ENCODE data around the gene LDB2. TPM values are rescaled to one million over a fixed set of nuclear protein-coding genes. Genes with fewer than 3 reads are reported as not detected.

LDB2 gene
- polyA plus RNA-seq, 3 donors: not detected

DNA sequence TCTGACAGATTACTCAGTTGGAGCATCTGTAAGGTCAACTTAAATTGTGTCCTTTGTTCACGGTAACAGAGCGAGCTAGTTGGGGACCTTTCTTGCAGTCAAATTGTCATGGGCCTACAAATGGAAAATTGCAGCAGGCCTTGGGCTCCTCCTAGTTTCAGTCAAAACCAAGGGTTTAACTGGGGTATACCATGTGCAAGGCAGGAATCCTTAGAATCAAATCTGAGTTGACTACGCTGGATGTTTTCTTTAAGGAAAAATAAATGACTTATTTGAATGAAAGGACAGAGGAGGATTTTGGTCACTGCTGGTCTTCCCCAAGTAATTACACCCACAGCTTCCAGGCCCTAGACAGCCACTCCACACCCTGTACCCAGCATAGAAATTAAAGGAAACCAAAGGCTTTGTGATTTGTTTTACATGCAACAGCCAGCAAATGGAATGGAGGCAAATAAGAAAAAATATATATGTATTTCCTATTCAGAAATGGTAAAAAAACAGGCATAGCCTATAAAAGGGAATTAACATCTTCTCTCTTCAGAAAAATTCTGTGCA lies 307.1 kb downstream of the LDB2 start:
- Mint-ChIP-seq H3K36me3 (no peaks in the 10 kb centered on the region), H3K4me1 (no peaks in the 10 kb centered on the region), H3K27me3 (ENCODE audit: low read depth in 3 of 3) (peaks cover 0 to 1% (median 0%) of the 10 kb centered on the region in 3 donors), H3K27ac (no peak overlapping the region), H3K4me3 (no peak overlapping the region), H3K9me3 (peaks cover 0 to 1% (median 0%) of the 10 kb centered on the region in 7 donors)
- intact Hi-C loops (cut with micrococcal nuclease): no loop called here
- no peaks in the 10 kb centered on the region for H3K79me2 ChIP-seq (ENCODE audit: insufficient read depth, low read length)
- no peaks in the 10 kb centered on the region for H3K4me1 ChIP-seq (ENCODE audit: control insufficient read depth in 1 of 2, insufficient read depth in 2 of 2, low read length in 2 of 2)
- 100% methylated on average over 2 of the region's 3 CpGs for WGBS (ENCODE audit: insufficient coverage)
- H3K27me3 ChIP-seq (ENCODE audit: control insufficient read depth in 2 of 2, insufficient read depth in 2 of 2, low read length in 2 of 2): no peaks in the 10 kb centered on the region
- no peak for DNase-seq
- H3K4me3 ChIP-seq (replicated peaks in 1 of 3; ENCODE audit: low read depth in 2 of 3, low read length in 3 of 3): no peak overlapping the region
- no peak overlapping the region for H3K9ac ChIP-seq (ENCODE audit: insufficient read depth, low read length, poor library complexity, severe bottlenecking)
- TF ChIP-seq, protein P1, sequence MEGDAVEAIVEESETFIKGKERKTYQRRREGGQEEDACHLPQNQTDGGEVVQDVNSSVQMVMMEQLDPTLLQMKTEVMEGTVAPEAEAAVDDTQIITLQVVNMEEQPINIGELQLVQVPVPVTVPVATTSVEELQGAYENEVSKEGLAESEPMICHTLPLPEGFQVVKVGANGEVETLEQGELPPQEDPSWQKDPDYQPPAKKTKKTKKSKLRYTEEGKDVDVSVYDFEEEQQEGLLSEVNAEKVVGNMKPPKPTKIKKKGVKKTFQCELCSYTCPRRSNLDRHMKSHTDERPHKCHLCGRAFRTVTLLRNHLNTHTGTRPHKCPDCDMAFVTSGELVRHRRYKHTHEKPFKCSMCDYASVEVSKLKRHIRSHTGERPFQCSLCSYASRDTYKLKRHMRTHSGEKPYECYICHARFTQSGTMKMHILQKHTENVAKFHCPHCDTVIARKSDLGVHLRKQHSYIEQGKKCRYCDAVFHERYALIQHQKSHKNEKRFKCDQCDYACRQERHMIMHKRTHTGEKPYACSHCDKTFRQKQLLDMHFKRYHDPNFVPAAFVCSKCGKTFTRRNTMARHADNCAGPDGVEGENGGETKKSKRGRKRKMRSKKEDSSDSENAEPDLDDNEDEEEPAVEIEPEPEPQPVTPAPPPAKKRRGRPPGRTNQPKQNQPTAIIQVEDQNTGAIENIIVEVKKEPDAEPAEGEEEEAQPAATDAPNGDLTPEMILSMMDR (IDR thresholded peaks at IDR 0.05): no peak
- H3K4me2 ChIP-seq (replicated peaks; ENCODE audit: extremely low read depth, low read length, poor library complexity, severe bottlenecking): no peak overlapping the region
- no peak overlapping the region for H3K27ac ChIP-seq (ENCODE audit: low read depth in 1 of 2, low read length in 2 of 2)
- no peaks in the 10 kb centered on the region for H3K36me3 ChIP-seq (replicated peaks in 1 of 2; ENCODE audit: control insufficient read depth in 1 of 2, insufficient read depth in 2 of 2, low read length in 2 of 2)
- no peak overlapping the region for H2AFZ ChIP-seq (ENCODE audit: insufficient read depth, low read depth, low read length, poor library complexity, severe bottlenecking)
- H4K20me1 ChIP-seq (ENCODE audit: insufficient read depth, low read length): no peaks in the 10 kb centered on the region
- H3K9me3 ChIP-seq (replicated peaks in 1 of 2; ENCODE audit: control insufficient read depth in 1 of 2, insufficient read depth in 1 of 2, low read length in 2 of 2): no peaks in the 10 kb centered on the region

DNA sequence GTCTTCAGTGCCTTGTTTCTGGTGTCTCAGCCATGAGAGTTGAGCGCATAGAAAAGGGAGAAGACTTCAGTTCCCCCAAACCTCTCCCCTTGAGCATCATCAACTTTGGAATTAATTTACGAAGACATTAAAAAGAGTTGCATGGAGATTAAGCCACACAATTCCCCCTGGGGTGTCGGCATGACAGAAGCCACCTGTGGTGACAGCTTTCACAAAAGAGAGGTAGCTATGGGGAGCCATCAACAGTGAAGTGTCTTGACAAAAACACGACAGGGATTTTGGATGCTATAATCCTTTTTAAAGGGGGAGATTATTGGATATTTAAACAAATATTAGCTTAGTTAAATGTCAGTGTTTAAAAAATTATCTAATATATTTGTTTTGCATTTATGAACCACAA lies 307.6 kb downstream of the LDB2 start:
- no peaks in the 10 kb centered on the region for H3K27me3 ChIP-seq (ENCODE audit: control insufficient read depth in 2 of 2, insufficient read depth in 2 of 2, low read length in 2 of 2)
- H3K36me3 ChIP-seq (replicated peaks in 1 of 2; ENCODE audit: control insufficient read depth in 1 of 2, insufficient read depth in 2 of 2, low read length in 2 of 2): no peaks in the 10 kb centered on the region
- TF ChIP-seq, protein P1 (IDR thresholded peaks at IDR 0.05): no peak
- intact Hi-C loops (cut with micrococcal nuclease): no loop called here
- no peaks in the 10 kb centered on the region for H3K4me1 ChIP-seq (ENCODE audit: control insufficient read depth in 1 of 2, insufficient read depth in 2 of 2, low read length in 2 of 2)
- H3K9ac ChIP-seq (ENCODE audit: insufficient read depth, low read length, poor library complexity, severe bottlenecking): no peak overlapping the region
- Mint-ChIP-seq H3K27me3 (ENCODE audit: low read depth in 3 of 3) (peaks cover 0 to 1% (median 0%) of the 10 kb centered on the region in 3 donors), H3K36me3 (no peaks in the 10 kb centered on the region), H3K4me1 (no peaks in the 10 kb centered on the region), H3K27ac (no peak overlapping the region), H3K9me3 (peaks cover 0 to 3% (median 0%) of the 10 kb centered on the region in 7 donors), H3K4me3 (no peak overlapping the region)
- H3K9me3 ChIP-seq (replicated peaks in 1 of 2; ENCODE audit: control insufficient read depth in 1 of 2, insufficient read depth in 1 of 2, low read length in 2 of 2): no peaks in the 10 kb centered on the region
- no peak overlapping the region for H3K4me3 ChIP-seq (replicated peaks in 1 of 3; ENCODE audit: low read depth in 2 of 3, low read length in 3 of 3)
- H2AFZ ChIP-seq (ENCODE audit: insufficient read depth, low read depth, low read length, poor library complexity, severe bottlenecking): no peak overlapping the region
- no peaks in the 10 kb centered on the region for H3K79me2 ChIP-seq (ENCODE audit: insufficient read depth, low read length)
- no peak overlapping the region for H3K4me2 ChIP-seq (replicated peaks; ENCODE audit: extremely low read depth, low read length, poor library complexity, severe bottlenecking)
- whole genome bisulfite sequencing (ENCODE audit: insufficient coverage): no CpG with 5 or more reads among the region's 4 CpGs
- no peak for DNase-seq
- H4K20me1 ChIP-seq (ENCODE audit: insufficient read depth, low read length): no peaks in the 10 kb centered on the region
- no peak overlapping the region for H3K27ac ChIP-seq (ENCODE audit: low read depth in 1 of 2, low read length in 2 of 2)

Data from CD14-positive monocyte (primary cell).